ENCODE measurements around the gene MTMR3. TPM values are rescaled to one million over a fixed set of nuclear protein-coding genes. Genes with fewer than 3 reads are reported as not detected.

Gene MTMR3
- polyA plus RNA-seq, 2 of the 4 experiments (the other 2 are of a cell fraction): 7.4 to 18.8 TPM

DNA sequence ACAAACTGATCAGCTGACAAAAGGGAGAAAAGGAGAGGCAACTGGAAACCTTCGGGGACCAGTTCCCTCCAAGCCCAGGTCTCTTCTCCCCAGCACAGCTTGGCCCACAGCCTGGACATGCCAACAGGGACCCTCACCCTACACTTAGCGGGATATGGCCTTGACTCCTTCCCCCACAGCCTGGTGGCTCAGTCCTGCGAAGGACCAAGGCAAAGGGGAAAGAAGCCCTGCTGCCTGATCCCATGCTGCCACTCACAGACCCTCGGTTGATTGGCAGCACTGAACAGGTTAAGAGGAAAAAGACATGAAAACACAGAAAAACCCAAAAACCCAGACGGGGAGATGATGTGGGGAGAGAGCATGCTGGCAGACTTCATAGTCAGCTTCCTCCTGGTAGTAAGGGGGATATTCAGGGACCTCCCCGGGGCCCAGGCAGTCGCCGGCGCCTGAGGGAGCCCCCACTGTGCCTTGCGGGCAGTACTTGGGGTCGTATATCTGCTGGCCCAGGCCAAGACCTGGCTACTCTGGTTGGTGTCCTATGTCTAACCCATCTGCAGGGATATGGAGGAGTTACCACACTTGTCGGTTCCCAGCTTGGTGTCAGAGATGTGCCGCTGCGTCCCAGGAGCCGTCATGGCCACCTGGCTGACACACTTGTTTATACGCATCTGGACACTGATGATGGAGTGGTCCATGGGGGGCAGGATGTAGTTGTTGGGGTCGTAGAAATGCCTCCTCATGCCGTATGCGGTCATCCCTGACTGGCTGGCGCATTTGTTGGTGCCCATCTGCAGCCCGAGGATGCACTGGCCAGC is 163.1 kb downstream of the MTMR3 start:
- Histone ChIP-seq H3K4me2 (no peak overlapping the region), H3K9me3 (no peaks in the 10 kb centered on the region), H3K4me3 (no peak overlapping the region), H3K4me1 (peaks cover 12% of the 10 kb centered on the region), H3K27ac (no peak overlapping the region)
- no peak for FAIRE-seq
- TF ChIP-seq MAZ (IDR thresholded peaks at IDR 0.05; ENCODE audit: borderline replicate concordance, low read depth, low read length) (no peak), KDM1A (IDR thresholded peaks at IDR 0.05; ENCODE audit: low read depth) (no peak), ZNF302 (CRISPR knock-in tag; IDR thresholded peaks at IDR 0.05) (no peak), POLR2AphosphoS2 (conservative IDR thresholded peaks at IDR 0.05; ENCODE audit: low read length) (no peak), KDM5A (IDR thresholded peaks at IDR 0.05) (no peak), RFX5 (IDR thresholded peaks at IDR 0.05) (no peak), JUN (IDR thresholded peaks at IDR 0.05) (no peak), EHMT2 (IDR thresholded peaks at IDR 0.05; ENCODE audit: low read depth) (no peak), RNF2 (IDR thresholded peaks at IDR 0.05; ENCODE audit: borderline replicate concordance, low read depth) (no peak), NPAS2 (CRISPR knock-in tag; IDR thresholded peaks at IDR 0.05; ENCODE audit: borderline replicate concordance) (no peak), FOSB (CRISPR knock-in tag; IDR thresholded peaks at IDR 0.05) (no peak), TP53 (CRISPR knock-in tag; IDR thresholded peaks at IDR 0.05) (no peak), FOXS1 (CRISPR knock-in tag; IDR thresholded peaks at IDR 0.05) (no peak), HES2 (IDR thresholded peaks at IDR 0.05) (no peak), ZFP36 (IDR thresholded peaks at IDR 0.05; ENCODE audit: borderline replicate concordance, partially characterized antibody) (no peak)
- ChIA-PET POLR2A (no interaction called here), CTCF (interaction anchor here (1.1 kb wide), 1 partner anchor 410 kb away, joined by 3 read pairs; no protein-coding TSS in a partner anchor)
- no peak for DNase-seq (ENCODE audit: low read depth in 1 of 2, low spot score in 1 of 2)
- WGBS (ENCODE audit: missing lambda C conversion rate): 81% methylated on average over 17 of the region's 21 CpGs
- ATAC-seq: no peak

DNA sequence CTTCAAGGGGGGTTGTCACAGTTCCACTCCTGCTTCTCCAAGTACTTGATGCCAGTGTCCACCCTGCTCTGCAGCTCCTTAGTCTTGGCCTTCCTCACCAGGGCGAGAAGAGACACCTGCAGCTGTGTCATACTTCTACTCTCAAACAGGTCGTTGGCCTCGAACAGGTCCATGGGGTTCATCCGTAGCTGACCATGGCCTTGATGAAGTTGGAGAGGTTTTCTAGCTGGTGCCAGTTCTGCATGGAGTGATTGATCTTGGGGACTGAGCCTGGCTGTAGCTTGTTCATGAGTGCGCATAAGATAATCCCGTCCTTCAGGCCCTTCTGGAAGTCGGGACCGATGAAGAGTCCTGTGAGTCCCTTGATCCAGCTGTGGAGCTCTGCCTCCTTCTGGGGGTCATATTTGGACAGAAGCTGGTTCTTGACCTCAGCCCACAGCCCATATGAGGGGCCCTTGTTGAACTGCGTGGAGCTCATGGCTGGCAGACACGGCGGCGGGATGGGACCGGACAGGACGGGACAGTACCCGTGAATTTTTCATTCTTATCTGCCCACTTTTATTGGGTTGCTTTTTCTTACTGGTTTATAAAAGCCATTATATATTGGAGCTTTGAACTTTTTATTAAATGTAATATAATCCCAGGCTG is 163.9 kb downstream of the MTMR3 start:
- TF ChIP-seq CTCF (IDR thresholded peaks at IDR 0.05) (no peak), HEYL (CRISPR knock-in tag; IDR thresholded peaks at IDR 0.05) (no peak), POLR2AphosphoS2 (conservative IDR thresholded peaks at IDR 0.05; ENCODE audit: low read length) (no peak), JUN (IDR thresholded peaks at IDR 0.05) (no peak), FOSB (CRISPR knock-in tag; IDR thresholded peaks at IDR 0.05) (no peak), RARB (CRISPR knock-in tag; IDR thresholded peaks at IDR 0.05) (no peak), TP53 (CRISPR knock-in tag; IDR thresholded peaks at IDR 0.05) (no peak), HOXB13 (CRISPR knock-in tag; IDR thresholded peaks at IDR 0.05; ENCODE audit: low read depth) (no peak), JUNB (IDR thresholded peaks at IDR 0.05) (no peak), ESRRA (IDR thresholded peaks at IDR 0.05; ENCODE audit: borderline replicate concordance, low read length) (no peak), SREBF2 (IDR thresholded peaks at IDR 0.05) (no peak), MAFK (IDR thresholded peaks at IDR 0.05; ENCODE audit: partially characterized antibody) (no peak), HOXB5 (CRISPR knock-in tag; IDR thresholded peaks at IDR 0.05) (no peak), POLR2A (IDR thresholded peaks at IDR 0.05; ENCODE audit: low read length) (no peak), ELK1 (IDR thresholded peaks at IDR 0.05; ENCODE audit: low read depth, low read length) (no peak), HES2 (IDR thresholded peaks at IDR 0.05) (no peak), FOSL2 (IDR thresholded peaks at IDR 0.05) (no peak), FOSL2 (CRISPR knock-in tag; IDR thresholded peaks at IDR 0.05) (no peak)
- TF ChIP-seq, protein P1, sequence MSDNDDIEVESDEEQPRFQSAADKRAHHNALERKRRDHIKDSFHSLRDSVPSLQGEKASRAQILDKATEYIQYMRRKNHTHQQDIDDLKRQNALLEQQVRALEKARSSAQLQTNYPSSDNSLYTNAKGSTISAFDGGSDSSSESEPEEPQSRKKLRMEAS (IDR thresholded peaks at IDR 0.05): no peak
- TF ChIP-seq, protein P2, sequence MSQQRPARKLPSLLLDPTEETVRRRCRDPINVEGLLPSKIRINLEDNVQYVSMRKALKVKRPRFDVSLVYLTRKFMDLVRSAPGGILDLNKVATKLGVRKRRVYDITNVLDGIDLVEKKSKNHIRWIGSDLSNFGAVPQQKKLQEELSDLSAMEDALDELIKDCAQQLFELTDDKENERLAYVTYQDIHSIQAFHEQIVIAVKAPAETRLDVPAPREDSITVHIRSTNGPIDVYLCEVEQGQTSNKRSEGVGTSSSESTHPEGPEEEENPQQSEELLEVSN (IDR thresholded peaks at IDR 0.05; ENCODE audit: borderline replicate concordance, low read depth): no peak
- ATAC-seq (no peak), FAIRE-seq (no peak), DNase-seq (ENCODE audit: low read depth in 1 of 2, low spot score in 1 of 2) (no peak)
- ChIA-PET CTCF (no interaction called here), POLR2A (no interaction called here)
- no peak overlapping the region for H3K4me3 ChIP-seq
- 85% methylated on average over 10 of the region's 15 CpGs for WGBS (ENCODE audit: missing lambda C conversion rate)
- H3K4me1 ChIP-seq: peaks cover 12% of the 10 kb centered on the region
- H3K9me3 ChIP-seq: no peaks in the 10 kb centered on the region
- no peak overlapping the region for H3K27ac ChIP-seq
- no peak overlapping the region for H3K4me2 ChIP-seq

Data from A549 (cell line).